ENCODE measurements around the gene TCF25.

DNA sequence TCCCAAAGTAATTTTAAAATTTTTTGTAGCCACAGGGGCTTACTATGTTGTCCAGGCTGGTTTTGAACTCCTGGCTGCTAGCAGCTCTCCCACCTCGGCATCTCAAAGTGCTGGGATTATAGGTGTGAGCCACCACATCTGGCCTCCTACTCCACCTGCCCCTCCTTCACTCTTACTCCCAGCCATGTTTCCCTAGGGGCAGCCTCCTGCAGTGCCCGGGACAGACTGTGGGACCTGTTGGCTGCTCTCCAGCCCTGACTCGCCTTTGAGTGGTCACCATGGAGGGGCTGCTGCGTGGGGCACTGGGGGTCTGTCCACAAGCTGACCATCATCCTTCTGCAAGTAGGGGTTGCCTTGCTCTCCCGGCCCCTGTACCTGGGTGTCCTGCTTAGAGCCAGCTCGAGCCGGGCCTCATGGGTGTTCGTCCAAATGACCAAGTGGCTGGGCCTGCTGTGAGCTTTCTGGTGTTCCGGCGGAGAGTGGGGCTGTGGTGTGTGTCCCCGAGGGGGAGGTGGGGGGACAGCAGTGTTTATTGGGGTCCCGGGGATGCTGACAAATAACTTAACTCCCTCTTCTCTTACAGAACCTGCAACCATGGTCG, 28.6 kb upstream of the TCF25 start:
- TF ChIP-seq, protein P1, sequence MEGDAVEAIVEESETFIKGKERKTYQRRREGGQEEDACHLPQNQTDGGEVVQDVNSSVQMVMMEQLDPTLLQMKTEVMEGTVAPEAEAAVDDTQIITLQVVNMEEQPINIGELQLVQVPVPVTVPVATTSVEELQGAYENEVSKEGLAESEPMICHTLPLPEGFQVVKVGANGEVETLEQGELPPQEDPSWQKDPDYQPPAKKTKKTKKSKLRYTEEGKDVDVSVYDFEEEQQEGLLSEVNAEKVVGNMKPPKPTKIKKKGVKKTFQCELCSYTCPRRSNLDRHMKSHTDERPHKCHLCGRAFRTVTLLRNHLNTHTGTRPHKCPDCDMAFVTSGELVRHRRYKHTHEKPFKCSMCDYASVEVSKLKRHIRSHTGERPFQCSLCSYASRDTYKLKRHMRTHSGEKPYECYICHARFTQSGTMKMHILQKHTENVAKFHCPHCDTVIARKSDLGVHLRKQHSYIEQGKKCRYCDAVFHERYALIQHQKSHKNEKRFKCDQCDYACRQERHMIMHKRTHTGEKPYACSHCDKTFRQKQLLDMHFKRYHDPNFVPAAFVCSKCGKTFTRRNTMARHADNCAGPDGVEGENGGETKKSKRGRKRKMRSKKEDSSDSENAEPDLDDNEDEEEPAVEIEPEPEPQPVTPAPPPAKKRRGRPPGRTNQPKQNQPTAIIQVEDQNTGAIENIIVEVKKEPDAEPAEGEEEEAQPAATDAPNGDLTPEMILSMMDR (optimal IDR thresholded peaks at IDR 0.05 in 1 of 3, IDR thresholded peaks at IDR 0.05 in 1 of 3, conservative IDR thresholded peaks at IDR 0.05 in 1 of 3; ENCODE audit: extremely low read depth in 1 of 3, insufficient read depth in 2 of 3, low read length in 3 of 3) = no peak
- no peak for TF ChIP-seq EZH2 (IDR thresholded peaks at IDR 0.05; ENCODE audit: low read length)
